Activated naive CD4-positive, alpha-beta T cell treated with Interleukin-2 at 50 U/mL for 16 hours (primary cell): ENCODE data around the gene DGKZ.
"Not testable (repeated sequence)": the region's sequence is repeated elsewhere in the genome, so short reads cannot be mapped to it uniquely, and the experiment has no call there.

ENCODE experiments used
- DNase-seq: peaks from one replicate; pipeline ENCODE4 v3.0.0-alpha.2; 2020

DGKZ gene, protein sequence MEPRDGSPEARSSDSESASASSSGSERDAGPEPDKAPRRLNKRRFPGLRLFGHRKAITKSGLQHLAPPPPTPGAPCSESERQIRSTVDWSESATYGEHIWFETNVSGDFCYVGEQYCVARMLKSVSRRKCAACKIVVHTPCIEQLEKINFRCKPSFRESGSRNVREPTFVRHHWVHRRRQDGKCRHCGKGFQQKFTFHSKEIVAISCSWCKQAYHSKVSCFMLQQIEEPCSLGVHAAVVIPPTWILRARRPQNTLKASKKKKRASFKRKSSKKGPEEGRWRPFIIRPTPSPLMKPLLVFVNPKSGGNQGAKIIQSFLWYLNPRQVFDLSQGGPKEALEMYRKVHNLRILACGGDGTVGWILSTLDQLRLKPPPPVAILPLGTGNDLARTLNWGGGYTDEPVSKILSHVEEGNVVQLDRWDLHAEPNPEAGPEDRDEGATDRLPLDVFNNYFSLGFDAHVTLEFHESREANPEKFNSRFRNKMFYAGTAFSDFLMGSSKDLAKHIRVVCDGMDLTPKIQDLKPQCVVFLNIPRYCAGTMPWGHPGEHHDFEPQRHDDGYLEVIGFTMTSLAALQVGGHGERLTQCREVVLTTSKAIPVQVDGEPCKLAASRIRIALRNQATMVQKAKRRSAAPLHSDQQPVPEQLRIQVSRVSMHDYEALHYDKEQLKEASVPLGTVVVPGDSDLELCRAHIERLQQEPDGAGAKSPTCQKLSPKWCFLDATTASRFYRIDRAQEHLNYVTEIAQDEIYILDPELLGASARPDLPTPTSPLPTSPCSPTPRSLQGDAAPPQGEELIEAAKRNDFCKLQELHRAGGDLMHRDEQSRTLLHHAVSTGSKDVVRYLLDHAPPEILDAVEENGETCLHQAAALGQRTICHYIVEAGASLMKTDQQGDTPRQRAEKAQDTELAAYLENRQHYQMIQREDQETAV

DNA sequence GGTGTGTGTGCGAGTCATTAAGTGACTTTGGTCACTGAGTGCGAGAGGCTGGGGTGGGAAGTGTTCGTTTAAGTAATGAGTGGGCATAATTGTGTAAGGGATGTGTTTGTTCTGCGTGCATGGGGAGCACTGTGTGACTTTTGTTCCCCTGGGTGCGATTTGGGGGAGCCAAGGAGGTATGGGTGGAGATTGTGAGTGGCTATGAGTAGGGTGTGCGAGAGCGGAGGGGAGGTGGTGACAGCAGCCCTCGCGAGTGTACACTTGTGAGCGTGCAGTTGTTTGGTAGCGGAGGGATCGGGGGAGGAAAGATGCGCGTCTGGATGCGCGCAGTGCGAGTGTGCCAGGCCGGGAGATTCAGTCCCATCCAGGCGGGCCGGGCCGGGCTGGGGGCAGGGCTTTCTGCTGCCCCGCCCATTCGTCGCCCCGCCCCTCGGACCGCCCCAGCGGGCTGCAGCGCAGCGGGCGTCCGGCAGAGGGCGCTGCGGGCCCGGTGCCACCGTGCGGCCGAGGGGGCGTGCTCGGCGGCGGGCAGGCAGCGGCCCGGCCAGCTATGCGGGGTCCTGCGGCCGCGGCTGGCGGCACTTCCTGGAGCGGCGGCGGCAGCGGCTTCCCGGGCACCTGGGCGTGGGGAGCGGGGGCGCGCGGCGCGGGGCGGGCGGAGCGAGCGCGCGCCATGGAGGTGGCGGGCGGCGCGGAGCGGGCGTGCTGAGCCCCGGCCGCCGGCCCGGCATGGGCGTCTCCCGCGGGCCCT lies at the start of gene DGKZ:
Gene DGKZ, plus strand, starts transcription at position 578 of the 751 bp plus-strand sequence. CDS start 197 bp downstream, outside the sequence.
- peak; percentile 90 for DNase-seq

DNA sequence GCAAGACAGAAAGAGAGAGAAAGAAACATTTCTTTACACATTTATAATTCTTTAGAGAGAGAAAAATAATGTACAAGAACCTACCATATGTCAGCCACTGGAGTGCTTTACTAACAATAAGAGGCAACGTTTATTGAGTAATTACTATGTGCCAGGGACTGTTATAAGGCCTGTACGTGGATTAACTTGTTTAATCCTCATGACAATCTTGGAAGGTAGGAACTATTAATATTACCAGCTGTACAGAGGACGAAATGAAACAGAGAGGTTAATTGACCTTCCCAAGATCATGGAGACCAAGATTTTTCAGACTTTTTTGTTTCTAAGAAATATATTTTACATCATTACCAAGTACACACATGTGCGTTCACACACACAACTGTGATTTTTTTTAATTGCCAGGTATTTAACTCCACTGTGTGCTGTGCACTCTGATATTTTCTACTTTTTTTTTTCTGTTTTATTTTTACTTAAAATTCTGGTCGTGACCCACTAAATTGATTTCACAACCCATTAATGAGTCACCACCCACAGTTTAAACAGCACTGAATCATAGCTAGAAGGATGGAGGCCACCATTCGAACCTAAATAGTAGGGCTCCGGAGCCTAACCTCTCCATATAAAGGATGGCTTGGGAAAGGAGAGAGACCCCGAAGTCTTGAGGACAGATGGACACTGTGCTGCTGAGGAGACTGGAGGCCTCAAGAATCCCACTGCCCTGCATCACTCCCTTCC lies 48.4 kb upstream of the DGKZ start:
- DNase-seq, result no peak

DNA sequence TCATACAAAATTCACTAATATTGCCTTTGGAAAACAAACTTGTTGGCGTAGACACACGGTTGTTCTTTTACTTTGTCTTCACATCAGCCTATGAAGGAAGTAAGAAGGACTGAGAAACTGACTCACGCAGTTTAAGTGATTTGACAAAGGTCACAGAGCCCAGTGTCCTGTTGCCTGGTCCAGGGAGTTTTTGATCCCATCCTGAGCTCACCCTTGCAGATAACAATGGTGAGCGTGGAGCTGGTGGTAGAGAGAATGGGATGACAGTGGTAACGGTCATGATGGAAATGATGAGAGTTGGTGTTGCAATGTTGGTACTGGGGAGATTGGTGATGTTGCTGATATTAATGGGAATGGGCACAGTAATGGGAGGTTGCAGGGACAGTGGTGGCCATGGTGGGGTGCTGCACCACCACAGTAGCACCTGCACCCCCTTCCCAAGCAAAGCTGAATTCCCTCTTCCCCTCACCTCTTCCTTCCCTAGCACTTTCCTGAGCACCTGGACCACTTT lies 47.8 kb upstream of the DGKZ start:
- no peak for DNase-seq

DNA sequence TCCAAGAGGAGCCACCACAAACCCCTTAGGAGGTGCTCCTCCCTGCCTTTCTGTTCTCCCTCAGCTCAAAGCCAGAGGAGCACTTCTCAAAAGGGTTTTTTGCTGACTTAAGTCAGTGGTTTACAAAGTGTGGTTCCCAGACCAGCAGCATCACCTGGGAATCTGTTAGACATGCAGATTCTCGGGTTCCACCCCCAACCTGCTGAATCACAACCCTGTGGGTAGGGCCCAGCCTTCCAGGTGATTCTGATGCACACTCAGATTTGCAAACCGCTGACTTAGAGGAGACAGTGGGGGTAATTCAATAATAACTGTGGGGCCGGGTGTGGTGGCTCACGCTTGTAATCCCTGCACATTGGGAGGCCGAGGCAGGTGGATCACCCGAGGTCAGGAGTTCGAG lies 47.0 kb upstream of the DGKZ start:
- no peak for DNase-seq

DNA sequence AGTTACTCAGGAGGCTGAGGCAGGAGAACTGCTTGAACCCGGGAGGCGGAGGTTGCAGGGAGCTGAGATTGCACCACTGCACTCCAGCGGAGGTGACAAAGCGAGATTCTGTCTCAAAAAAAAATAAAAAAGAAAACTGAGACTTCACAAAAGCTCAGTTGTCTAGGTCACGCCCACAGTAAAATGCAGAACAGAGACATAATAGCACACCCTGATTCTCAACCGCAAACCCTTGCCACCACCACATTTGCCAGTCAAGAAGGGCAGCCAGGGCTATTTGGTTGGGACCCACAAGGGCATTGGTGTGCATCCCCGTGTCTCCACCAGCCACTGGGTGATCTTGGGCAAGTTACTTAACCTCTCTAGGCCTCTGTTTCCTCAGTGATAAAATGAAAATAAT lies 44.4 kb upstream of the DGKZ start:
- DNase-seq, result no peak

DNA sequence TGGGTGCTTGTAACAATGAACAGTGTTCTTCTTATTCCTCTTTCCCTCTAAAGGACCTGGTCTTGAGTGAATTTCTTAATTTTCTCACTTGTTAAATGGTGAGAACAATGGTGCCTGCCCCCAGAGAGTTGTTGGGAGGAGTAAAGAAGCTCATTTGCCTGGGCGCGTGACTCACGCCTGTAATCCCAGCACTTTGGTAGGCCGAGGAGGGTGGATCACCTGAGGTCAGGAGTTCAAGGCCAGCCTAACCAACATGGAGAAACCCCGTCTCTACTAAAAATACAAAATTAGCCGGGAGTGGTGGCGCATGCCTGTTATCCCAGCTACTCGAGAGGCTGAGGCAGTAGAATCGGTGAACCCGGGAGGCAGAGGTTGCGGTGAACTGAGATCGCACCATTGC lies 43.2 kb upstream of the DGKZ start:
- DNase-seq, result not testable (repeated sequence)

DNA sequence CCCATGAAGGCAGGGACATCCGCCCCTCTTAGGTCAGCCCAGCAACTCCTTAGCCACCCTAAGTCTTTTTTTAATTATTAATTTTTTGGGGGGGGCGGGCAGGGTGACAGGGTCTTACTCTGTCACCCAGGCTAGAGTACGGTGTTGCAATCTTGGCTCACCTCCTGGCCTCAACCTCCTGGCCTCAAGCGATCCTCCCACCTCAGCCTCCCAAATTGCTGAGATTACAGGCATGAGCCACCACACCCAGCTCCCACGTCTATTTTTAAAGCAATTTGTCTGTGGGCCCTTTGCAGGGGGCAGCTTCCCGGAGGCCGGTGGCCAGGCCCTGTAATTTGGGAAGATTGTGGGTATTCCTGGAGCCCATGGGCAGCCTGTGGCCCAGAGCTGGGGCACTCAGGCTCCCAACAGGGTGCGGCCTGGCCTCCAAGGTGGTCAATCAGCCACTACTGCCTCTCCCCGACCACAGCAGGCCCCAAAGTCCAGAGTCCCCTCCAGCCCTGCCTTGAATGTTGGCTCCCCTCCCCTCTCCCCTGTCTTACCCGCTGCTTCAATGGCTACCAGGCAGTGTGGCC lies 42.6 kb upstream of the DGKZ start:
- no peak for DNase-seq

DNA sequence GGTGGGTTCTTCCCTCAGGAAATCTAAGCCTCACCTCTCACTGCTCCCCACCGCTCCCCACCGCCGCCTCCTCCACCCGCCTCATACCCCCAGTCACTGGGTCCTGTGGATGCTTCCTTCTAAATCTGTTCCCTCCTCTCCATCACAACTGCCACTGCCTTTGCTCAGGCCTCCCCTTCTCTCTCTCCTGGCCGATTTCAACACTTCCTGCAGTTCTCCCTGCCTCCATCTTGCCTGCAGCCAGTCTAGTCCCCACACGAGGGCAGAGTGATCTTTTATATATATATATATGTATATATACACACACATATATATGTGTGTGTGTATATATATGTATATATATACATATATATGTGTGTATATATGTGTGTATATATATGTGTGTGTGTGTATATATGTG lies 42.0 kb upstream of the DGKZ start:
- no peak for DNase-seq

DNA sequence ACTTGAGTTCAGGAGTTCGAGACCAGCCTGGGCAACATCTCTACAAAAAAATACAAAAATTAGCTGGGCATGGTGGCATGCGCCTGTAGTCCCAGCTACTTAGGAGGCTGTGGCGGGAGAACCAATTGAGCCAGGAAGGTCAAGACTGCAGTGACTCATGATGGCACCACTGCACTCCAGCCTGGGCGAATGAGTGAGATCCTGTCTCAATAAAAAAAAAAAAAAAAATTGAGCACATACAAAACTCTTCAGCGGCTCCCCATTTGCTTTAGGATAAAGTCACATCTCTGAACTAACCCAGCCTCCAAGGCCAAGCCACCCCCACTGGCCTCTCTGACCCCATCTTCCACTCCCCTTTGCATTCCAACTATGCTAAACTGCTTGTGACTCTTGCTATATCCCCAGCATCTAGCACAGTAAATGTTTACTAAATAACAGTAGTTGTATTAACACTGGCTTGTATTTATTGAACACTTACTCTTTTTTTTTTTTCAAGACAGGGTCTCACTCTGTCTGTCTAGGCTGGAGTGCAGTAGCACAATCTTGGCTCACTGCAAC lies 40.9 kb upstream of the DGKZ start:
- DNase-seq, result no peak

DNA sequence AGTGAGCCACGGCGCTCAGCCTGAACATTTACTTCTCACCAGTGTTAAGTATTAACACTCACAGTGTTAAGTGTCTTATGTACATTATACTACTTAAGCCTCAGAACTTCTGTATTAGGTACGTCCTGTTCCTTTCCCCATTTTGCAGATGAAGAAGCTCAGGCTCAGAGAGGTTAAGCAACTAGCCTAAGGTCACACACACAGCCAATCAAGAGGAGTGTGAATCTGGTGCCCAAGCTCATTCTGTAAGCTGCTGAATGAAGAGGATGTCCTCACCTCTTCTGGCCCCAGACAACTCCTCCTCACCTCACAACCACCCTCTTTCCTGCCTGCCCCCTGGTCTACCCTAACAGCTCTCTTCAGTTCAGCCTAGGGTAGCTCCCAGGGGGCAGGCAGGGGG lies 39.9 kb upstream of the DGKZ start:
- no peak for DNase-seq

DNA sequence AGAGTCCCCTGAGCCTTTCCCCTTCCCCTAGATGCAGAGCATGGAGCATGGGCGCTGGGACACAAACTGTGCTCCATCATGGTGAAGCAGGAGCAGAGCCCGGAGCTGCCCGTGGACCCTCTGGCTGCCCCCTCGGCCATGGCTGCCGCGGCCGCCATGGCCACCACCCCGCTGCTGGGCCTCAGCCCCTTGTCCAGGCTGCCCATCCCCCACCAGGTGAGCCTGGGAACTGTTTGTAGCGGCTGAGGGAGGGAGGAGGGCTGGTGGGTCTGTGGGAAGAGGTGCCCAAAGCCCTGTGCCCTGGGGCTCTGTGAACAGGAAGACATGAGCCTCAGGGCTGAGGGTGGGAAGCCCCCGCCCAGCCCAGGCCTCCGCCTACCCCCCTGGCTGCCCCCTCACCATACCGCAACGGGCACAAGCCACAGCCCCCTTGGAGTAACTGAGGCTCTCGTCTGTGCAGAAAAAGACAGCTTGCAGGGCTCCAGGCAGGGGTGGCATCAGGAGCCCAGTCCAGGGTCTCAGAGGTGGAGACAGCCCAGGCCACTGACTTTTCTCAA lies 39.4 kb upstream of the DGKZ start:
- no peak for DNase-seq

DNA sequence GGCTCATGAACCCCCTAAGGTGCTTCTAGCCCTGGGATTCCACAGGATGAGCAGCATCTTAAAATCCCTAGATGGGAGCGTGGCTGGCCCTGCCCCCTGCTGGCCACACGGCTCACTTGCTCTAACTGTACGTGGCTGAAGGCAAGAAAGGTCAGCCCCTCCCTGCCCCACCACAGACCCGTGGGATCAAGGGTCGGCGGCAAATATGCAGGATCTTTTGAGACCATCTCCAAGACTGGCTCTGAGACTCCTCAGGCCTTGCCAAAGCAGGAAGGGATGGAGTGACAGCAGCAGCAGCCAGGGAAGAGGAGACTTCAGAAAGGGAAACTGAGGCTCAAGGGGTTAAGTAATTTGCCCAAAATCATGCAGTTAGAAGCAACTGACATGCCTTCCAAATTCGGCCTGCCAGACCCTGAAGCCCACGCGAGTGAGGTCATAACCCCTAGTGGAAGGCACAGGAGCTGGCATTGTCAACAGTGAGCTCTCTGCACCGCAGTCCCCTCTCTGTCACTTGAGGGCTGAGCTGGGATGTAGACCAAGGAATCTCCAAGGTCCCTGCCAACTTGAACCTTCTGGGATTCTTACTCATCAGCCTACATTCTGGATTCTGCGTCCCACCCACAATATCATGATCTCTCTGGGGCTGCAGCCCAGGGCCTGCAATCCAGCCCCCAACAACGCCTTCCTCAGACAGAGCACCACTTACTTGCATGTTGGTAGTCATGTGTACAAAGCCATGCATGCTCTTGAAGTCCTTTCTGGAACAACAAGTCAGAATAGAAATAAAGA lies 38.4 kb upstream of the DGKZ start:
- DNase-seq, result peak; percentile 75

DNA sequence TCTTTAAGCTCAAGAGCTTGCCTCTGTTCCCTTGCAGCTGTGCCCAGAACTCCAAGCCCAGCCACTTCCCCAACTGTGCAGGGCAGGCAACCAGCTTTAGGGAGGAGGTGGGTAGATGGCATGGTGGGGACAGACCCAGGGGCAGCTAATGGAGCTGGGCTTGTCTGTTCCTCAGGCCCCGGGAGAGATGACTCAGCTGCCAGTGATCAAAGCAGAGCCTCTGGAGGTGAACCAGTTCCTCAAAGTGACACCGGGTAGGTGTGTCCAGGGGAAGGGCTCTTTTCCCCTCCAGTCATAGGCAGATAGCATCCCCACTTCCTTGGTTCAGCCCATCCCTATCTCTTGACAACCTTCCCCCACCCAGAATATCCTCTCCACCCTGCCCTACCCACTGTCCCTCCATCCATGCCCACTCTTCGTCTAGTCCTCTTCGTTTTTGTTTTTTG lies 37.4 kb upstream of the DGKZ start:
- DNase-seq, result no peak

DNA sequence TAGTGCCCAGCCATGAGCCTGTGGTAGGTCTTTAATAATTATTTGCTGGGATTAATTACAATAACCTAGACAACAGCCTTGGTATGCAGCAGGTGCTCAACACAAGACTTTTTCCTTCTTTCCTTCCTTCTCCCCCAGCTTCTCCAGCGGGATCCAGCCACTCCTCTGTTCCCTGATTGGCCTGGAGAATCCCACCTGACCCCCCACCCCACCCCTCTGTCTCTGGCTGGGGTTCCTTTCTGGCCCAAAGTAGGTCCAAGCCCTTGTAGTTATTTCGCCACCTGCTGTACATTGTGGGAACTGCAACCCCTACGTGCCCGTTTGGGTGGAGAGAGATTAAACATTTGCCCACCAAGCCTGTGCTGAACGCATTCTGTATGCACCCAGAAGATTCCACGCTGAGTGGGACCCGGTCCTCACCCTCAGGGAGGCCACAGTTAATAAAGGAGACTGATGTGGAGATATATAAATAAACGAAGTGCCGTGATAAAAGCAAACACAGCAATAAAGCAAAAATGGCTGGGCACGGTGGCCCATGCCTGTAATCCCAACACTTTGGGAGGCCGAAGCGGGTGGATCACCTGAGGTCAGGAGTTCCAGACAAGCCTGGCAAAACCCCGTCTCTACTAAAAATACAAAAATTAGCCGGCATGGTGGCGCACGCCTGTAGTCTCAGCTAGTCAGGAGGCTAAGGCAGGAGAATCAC lies 32.1 kb upstream of the DGKZ start:
- peak; percentile 80 for DNase-seq

DNA sequence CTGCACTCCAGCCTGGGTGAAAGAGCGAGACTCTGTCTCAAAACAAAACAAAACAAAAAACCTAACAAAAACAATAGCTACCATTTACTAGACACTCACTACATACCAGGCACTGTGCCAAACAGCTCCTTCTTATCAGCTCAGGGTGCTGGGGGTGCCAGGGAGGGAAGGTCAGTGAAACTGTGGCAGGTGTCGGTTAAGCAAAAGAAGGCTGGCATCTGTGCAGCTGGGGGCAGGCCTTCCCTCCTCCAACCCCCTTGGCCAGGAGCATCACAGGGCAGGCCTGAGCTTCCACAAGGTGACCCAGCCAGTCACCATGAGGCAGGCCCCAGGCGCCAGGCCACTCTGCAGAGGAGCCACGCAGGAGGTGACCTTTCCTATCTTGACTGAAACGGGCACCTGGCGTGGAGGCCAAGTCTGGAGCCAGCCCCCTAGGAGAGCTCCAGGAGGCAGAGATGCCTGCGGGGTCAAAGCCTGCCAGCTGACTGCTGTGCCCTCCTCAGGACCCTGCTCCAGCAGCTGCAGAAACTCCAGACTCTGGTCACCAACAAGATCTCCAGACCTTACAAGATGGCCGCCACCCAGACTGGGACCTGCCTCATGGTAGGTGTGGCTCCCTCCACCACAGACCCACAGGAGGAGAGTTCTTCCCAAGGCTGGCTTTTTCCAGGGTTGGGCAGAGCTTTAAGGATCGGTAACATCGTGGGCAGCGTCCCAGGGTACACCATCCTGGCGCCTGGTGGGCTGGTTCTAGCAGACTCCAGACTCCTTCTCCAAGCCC lies 31.3 kb upstream of the DGKZ start:
- DNase-seq, result no peak

DNA sequence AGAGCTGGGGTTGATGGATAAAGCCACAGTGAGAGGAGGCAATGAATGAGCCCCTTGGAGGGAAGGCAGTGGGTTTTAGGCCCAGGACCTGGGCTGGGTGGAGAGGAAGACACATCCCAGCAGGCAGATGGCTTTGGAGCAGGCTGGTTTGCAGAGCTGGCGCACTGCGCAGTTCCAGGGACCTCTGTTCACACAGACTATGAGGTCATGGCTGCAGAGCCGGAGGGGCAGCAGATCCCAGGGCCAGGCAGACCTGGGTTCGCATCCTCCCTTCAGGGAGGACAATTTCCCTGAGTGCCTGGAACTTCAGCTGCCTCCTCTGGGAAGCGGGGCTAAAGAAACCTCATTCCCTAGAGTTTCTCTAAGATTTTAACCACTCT lies 28.2 kb upstream of the DGKZ start:
- DNase-seq, result no peak

DNA sequence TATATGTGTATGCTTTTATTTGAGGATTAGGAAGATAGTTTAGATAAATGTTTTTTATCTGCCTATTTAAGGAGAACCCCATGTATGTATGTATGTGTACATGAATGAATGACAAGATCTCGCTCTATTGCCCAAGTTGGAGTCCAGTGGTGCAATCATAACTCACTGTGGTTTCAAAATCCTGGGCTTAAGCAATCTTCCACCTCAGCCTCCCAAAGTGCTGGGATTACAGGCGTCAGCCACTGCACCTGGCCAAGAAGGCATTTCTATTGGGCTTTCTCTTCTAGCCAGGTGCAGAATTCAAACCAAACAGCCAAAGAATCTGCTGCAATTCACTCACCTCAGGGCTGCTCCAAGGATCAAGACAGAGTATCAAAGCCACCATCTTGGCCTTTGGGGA lies 25.5 kb upstream of the DGKZ start:
- no peak for DNase-seq

DNA sequence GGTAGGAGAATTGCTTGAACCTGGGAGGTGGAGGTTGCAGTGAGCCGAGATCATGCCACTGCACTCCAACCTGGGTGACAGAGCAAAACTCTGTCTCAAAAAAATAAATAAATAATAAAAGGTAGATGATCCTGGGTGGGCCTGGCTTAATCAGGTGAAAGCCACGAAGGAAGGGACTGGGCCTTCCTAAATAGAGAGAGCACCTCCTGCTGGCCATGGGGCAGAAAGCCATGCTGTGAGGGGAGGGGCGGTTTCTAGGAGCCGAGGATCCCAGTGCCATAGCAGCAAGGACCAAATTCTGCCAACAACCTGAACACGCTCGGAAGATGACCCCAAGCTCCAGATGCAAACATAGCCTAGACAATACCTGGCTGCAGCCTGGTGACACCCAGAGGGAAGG lies 24.5 kb upstream of the DGKZ start:
- no peak for DNase-seq
